NB4 (cell line): ENCODE data around the gene DACT3.

Experiments
- CTCF ChIP-seq: IDR thresholded peaks from one replicate; pipeline ENCODE4 v1.5.1; 2012; ENCODE audit warnings: low read depth, low read length
- POLR2A ChIP-seq: IDR thresholded peaks from 2 replicates; pipeline ENCODE4 v1.6.1; 2011; ENCODE audit warnings: mild to moderate bottlenecking; ENCODE audit not compliant: insufficient read length; ENCODE audit errors: extremely low read depth

DNA sequence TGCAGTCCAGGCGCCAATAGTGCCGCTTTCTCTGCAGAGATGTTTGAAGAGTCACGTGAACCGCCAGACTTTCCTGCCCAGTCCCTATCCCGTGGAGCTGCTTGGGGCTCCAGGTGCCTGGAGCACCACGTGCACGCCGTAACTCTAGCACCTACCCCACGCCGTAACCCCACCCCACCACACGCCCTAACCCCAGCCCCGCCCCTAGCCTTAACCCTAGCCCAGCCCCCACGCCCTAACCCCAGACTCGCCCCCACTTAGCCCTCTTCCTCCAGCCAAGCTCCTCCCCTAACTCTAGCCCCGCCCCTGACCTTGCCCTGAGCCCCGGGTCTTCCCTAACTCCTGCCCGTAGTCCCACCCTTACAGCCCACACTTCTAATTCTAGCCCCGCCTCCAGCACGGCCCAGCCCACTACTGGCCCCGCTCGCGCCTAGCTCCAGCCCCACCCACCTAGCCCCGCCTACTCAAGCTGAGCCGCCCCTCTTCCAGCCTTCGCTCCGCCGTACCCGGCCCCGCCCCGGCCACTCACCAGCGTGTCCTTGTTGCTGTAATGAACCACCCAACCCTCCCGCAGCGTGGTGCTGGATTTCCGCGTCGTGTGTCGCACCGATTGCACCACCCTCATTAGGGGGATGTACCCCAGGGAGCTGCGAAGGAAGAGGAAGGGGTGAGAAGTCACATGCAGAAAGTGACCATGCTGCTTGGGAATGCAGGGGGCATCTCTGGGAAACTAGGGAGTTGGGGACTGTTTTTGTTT is 36.4 kb upstream of the DACT3 start:
- TF ChIP-seq CTCF (no peak), POLR2A (no peak)
